ENCODE measurements around the gene ABLIM3. TPM values are rescaled to one million over a fixed set of nuclear protein-coding genes. Genes with fewer than 3 reads are reported as not detected.

ABLIM3 gene
- polyA plus RNA-seq, 2 donors = 17.1 to 56.2 TPM

DNA sequence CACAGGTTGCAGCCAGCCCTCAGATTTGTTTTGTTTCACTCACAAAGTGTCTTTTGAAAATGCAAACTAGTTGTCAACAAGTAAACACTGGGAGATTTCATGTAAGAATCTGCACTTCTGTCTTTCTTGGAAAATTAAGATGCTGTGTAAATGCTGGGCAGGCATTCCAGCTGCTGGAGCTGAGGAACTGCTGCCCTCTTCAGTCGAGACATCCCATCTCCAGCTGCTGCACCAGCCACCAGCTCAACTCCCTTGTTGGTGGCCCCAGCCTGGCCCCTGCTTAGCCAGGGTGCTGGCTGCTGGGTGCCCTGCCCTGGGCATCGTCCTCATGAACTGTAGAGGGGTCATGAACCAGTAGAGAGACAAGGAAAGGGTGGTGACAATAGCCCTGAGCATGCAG is 97.2 kb downstream of the ABLIM3 start:
- Histone ChIP-seq H3K27ac (ENCODE audit: low read depth in 2 of 2, low read length in 1 of 2) (no peak overlapping the region), H3K9me3 (ENCODE audit: control insufficient read depth in 2 of 2, insufficient read depth in 1 of 2, low read depth in 1 of 2, low read length in 1 of 2) (no peaks in the 10 kb centered on the region), H3K4me3 (ENCODE audit: low read depth in 1 of 2, low read length in 2 of 2) (no peak overlapping the region), H3K4me1 (ENCODE audit: control insufficient read depth in 2 of 2, insufficient read depth in 2 of 2, low read length in 1 of 2) (peaks cover 2 to 9% of the 10 kb centered on the region in 2 donors), H3K36me3 (ENCODE audit: control insufficient read depth in 2 of 2, insufficient read depth in 2 of 2, low read length in 1 of 2) (peaks cover 2 to 3% of the 10 kb centered on the region in 2 donors), H3K27me3 (ENCODE audit: control insufficient read depth in 1 of 2, insufficient read depth in 2 of 2, low read length in 2 of 2) (no peaks in the 10 kb centered on the region)
- 53 to 57% methylated on average over 2 of the region's 2 CpGs for WGBS, 2 donors

DNA sequence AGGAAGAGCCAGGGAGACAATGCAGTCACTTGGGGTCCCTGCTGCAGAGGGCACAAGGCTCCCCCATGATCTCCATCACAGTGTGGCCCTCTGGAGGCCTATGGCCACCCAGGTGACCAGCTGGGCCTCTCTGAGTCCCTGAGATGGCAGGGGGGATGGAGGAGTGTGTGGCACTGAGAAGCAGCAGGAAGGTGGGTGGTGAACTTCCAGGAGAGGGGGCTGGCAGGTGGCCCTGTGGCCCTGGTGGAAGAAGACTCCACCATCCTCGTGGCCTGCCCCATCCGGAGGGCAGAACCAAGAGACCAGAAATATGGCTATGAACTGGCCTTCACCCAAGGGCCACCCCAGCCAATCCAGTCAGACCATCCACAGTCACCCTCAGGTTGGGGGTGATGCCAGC is 98.6 kb downstream of the ABLIM3 start:
- 75 to 78% methylated on average over 2 of the region's 2 CpGs for WGBS, 2 donors
- no peaks in the 10 kb centered on the region for H3K27me3 ChIP-seq (ENCODE audit: control insufficient read depth in 1 of 2, insufficient read depth in 2 of 2, low read length in 2 of 2)
- no peaks in the 10 kb centered on the region for H3K9me3 ChIP-seq (ENCODE audit: control insufficient read depth in 2 of 2, insufficient read depth in 1 of 2, low read depth in 1 of 2, low read length in 1 of 2)
- H3K4me1 ChIP-seq (ENCODE audit: control insufficient read depth in 2 of 2, insufficient read depth in 2 of 2, low read length in 1 of 2) = peaks cover 2 to 9% of the 10 kb centered on the region in 2 donors
- peaks cover 3 to 5% of the 10 kb centered on the region in 2 donors for H3K36me3 ChIP-seq (ENCODE audit: control insufficient read depth in 2 of 2, insufficient read depth in 2 of 2, low read length in 1 of 2)
- peak overlapping the region in 1 of 2 donors; percentile 40 for H3K27ac ChIP-seq (ENCODE audit: low read depth in 2 of 2, low read length in 1 of 2)
- no peak overlapping the region for H3K4me3 ChIP-seq (ENCODE audit: low read depth in 1 of 2, low read length in 2 of 2)

DNA sequence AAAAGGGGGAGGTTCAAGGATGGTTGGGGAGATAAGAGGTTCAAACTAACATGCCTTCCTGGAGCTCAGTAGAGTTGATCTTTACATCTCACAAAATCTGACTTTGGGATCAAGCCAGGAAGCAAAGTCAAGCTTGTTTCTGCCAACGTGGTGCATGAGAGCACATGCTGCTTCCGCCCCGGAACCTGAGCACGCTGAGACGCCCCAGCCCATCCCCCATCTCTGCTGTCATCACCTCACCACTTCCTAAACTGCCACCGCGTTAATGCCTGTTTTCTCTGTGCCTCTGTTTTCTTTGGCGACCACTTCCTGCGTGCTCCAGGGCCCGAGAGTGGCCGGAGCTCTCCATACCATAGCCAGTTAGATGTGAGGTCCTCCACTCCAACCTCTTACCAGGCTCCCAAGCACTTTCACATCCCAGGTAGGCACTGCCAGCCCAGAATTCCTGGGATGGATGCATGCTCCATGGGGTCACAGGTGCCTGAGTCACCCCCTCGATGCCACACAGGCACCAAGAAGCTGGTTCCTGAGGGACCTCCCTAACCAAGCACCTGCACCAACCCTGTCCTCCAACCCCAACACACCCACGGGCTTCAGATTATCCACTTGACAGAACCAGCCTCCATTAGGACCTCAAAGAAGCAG is 99.2 kb downstream of the ABLIM3 start:
- 53 to 59% methylated on average over 13 of the region's 13 CpGs for WGBS, 2 donors
- H3K36me3 ChIP-seq (ENCODE audit: control insufficient read depth in 2 of 2, insufficient read depth in 2 of 2, low read length in 1 of 2) = peaks cover 3 to 5% of the 10 kb centered on the region in 2 donors
- peaks cover 2 to 9% of the 10 kb centered on the region in 2 donors for H3K4me1 ChIP-seq (ENCODE audit: control insufficient read depth in 2 of 2, insufficient read depth in 2 of 2, low read length in 1 of 2)
- H3K4me3 ChIP-seq (ENCODE audit: low read depth in 1 of 2, low read length in 2 of 2) = no peak overlapping the region
- no peaks in the 10 kb centered on the region for H3K27me3 ChIP-seq (ENCODE audit: control insufficient read depth in 1 of 2, insufficient read depth in 2 of 2, low read length in 2 of 2)
- H3K27ac ChIP-seq (ENCODE audit: low read depth in 2 of 2, low read length in 1 of 2) = peak overlapping the region in 1 of 2 donors; percentile 40
- no peaks in the 10 kb centered on the region for H3K9me3 ChIP-seq (ENCODE audit: control insufficient read depth in 2 of 2, insufficient read depth in 1 of 2, low read depth in 1 of 2, low read length in 1 of 2)

DNA sequence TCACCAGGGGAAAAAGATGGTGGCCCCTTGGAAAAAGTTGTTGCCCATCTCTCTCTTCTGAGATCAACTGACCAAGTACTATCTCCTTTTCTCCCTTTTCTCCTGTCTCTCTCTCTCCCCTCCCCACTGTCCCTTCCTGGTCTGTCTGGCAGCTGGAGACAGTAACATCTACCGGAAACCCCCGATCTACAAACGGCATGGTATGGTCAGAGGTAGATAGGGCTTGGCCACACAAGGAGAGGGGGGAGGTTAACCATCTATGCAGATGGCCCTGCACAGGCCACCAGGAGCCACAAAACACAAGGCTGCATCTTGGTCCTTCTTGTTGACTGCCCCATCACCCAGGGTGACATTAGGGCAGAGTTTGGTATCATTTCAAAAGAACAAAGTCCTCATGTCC is 101.0 kb downstream of the ABLIM3 start:
- Histone ChIP-seq H3K4me1 (ENCODE audit: control insufficient read depth in 2 of 2, insufficient read depth in 2 of 2, low read length in 1 of 2) (peaks cover 2 to 9% of the 10 kb centered on the region in 2 donors), H3K27me3 (ENCODE audit: control insufficient read depth in 1 of 2, insufficient read depth in 2 of 2, low read length in 2 of 2) (no peaks in the 10 kb centered on the region), H3K9me3 (ENCODE audit: control insufficient read depth in 2 of 2, insufficient read depth in 1 of 2, low read depth in 1 of 2, low read length in 1 of 2) (no peaks in the 10 kb centered on the region), H3K4me3 (ENCODE audit: low read depth in 1 of 2, low read length in 2 of 2) (no peak overlapping the region), H3K27ac (ENCODE audit: low read depth in 2 of 2, low read length in 1 of 2) (no peak overlapping the region), H3K36me3 (ENCODE audit: control insufficient read depth in 2 of 2, insufficient read depth in 2 of 2, low read length in 1 of 2) (peaks cover 3 to 5% of the 10 kb centered on the region in 2 donors)
- WGBS, 2 donors = 93 to 97% methylated on average over 3 of the region's 3 CpGs

DNA sequence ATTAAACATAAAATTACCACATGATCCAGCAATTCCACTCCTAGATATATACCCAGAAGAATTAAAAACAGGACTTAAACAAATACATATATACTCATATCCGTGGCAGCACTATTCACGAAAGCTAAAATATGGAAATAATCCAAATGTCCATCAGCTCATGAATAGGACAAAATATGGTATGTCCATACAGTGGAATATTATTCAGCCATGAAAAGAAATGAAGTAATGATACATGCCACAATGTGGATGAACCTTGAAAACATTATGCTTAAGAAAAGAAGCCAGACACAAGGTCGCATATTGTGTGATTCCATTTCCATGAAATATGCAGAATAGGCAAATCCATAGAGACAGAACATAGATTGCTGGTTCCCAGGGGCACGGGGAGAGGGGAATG is 105.6 kb downstream of the ABLIM3 start:
- 88 to 90% methylated on average over 4 of the region's 4 CpGs for WGBS, 2 donors
- no peaks in the 10 kb centered on the region for H3K4me1 ChIP-seq (ENCODE audit: control insufficient read depth in 2 of 2, insufficient read depth in 2 of 2, low read length in 1 of 2)
- peaks cover 2 to 3% of the 10 kb centered on the region in 2 donors for H3K36me3 ChIP-seq (ENCODE audit: control insufficient read depth in 2 of 2, insufficient read depth in 2 of 2, low read length in 1 of 2)
- no peaks in the 10 kb centered on the region for H3K9me3 ChIP-seq (ENCODE audit: control insufficient read depth in 2 of 2, insufficient read depth in 1 of 2, low read depth in 1 of 2, low read length in 1 of 2)
- H3K27ac ChIP-seq (ENCODE audit: low read depth in 2 of 2, low read length in 1 of 2) = no peak overlapping the region
- no peaks in the 10 kb centered on the region for H3K27me3 ChIP-seq (ENCODE audit: control insufficient read depth in 1 of 2, insufficient read depth in 2 of 2, low read length in 2 of 2)
- H3K4me3 ChIP-seq (ENCODE audit: low read depth in 1 of 2, low read length in 2 of 2) = no peak overlapping the region

DNA sequence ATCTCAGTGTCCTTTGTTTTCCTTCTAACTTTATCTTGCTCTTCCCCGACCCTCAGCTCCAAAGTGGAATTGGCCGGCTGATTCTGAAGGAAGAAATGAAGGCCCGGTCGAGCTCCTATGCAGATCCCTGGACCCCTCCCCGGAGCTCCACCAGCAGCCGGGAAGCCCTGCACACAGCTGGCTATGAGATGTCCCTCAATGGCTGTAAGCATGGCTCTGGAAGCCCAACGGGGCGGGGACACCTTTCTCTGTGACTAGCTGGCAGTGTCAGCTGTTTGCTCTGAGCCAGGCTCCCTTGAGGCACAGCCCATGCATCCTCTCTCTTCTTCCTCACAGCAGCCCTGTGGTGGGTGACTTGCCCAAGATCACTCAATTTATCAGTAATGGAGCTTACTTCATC is 106.4 kb downstream of the ABLIM3 start:
- H3K27me3 ChIP-seq (ENCODE audit: control insufficient read depth in 1 of 2, insufficient read depth in 2 of 2, low read length in 2 of 2) = no peaks in the 10 kb centered on the region
- H3K4me1 ChIP-seq (ENCODE audit: control insufficient read depth in 2 of 2, insufficient read depth in 2 of 2, low read length in 1 of 2) = no peaks in the 10 kb centered on the region
- no peak overlapping the region for H3K27ac ChIP-seq (ENCODE audit: low read depth in 2 of 2, low read length in 1 of 2)
- 88 to 89% methylated on average over 8 of the region's 8 CpGs for WGBS, 2 donors
- peaks cover 2 to 3% of the 10 kb centered on the region in 2 donors for H3K36me3 ChIP-seq (ENCODE audit: control insufficient read depth in 2 of 2, insufficient read depth in 2 of 2, low read length in 1 of 2)
- H3K9me3 ChIP-seq (ENCODE audit: control insufficient read depth in 2 of 2, insufficient read depth in 1 of 2, low read depth in 1 of 2, low read length in 1 of 2) = no peaks in the 10 kb centered on the region
- H3K4me3 ChIP-seq (ENCODE audit: low read depth in 1 of 2, low read length in 2 of 2) = no peak overlapping the region

DNA sequence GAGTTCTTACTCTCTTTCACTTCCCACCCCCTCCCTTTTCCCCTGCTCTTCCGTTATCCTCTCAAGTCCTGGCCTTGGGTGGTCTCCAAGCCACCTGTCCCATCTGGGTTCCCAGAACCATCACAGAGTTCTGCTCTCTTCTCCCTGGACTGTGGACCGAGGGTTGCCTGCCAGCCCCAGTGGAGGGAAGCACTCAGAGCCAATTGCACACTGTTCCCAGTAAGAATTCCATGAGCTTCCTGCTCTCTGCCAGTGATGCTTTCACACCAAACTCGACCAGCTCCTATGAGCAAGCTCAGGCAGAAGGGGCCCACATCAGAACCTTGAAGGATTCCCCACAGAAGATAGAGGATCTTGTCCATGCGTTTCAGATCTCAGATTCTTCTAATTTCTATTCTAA is 110.3 kb downstream of the ABLIM3 start:
- 65 to 70% methylated on average over 4 of the region's 4 CpGs for WGBS, 2 donors
- Histone ChIP-seq H3K4me1 (ENCODE audit: control insufficient read depth in 2 of 2, insufficient read depth in 2 of 2, low read length in 1 of 2) (no peaks in the 10 kb centered on the region), H3K27ac (ENCODE audit: low read depth in 2 of 2, low read length in 1 of 2) (no peak overlapping the region), H3K9me3 (ENCODE audit: control insufficient read depth in 2 of 2, insufficient read depth in 1 of 2, low read depth in 1 of 2, low read length in 1 of 2) (no peaks in the 10 kb centered on the region), H3K4me3 (ENCODE audit: low read depth in 1 of 2, low read length in 2 of 2) (no peak overlapping the region), H3K27me3 (ENCODE audit: control insufficient read depth in 1 of 2, insufficient read depth in 2 of 2, low read length in 2 of 2) (no peaks in the 10 kb centered on the region), H3K36me3 (ENCODE audit: control insufficient read depth in 2 of 2, insufficient read depth in 2 of 2, low read length in 1 of 2) (peaks cover 0 to 4% of the 10 kb centered on the region in 2 donors)

DNA sequence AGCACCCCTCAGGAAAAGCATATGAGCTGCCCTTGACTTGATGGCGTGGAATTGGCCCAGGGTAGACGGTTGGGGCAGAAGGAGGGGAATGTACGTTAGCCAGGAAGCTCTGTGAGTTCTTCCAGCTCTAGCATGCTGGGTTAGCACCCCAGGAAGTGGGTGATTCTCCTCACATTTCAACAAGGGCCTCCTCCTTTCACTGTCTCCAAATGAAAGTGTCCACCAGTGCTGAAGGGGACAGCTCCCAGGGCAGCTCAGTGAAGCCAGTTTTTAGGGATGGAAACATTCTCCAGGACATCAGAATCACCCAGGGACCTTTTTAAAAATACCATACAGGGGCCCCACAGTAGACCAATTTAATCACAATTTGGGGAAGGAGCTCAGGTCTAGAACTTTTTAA is 113.2 kb downstream of the ABLIM3 start:
- WGBS, 2 donors = 41 to 43% methylated on average over 3 of the region's 3 CpGs
- Histone ChIP-seq H3K4me3 (ENCODE audit: low read depth in 1 of 2, low read length in 2 of 2) (no peak overlapping the region), H3K27ac (ENCODE audit: low read depth in 2 of 2, low read length in 1 of 2) (no peak overlapping the region), H3K9me3 (ENCODE audit: control insufficient read depth in 2 of 2, insufficient read depth in 1 of 2, low read depth in 1 of 2, low read length in 1 of 2) (no peaks in the 10 kb centered on the region), H3K4me1 (ENCODE audit: control insufficient read depth in 2 of 2, insufficient read depth in 2 of 2, low read length in 1 of 2) (no peaks in the 10 kb centered on the region), H3K36me3 (ENCODE audit: control insufficient read depth in 2 of 2, insufficient read depth in 2 of 2, low read length in 1 of 2) (peaks cover 0 to 4% of the 10 kb centered on the region in 2 donors), H3K27me3 (ENCODE audit: control insufficient read depth in 1 of 2, insufficient read depth in 2 of 2, low read length in 2 of 2) (no peaks in the 10 kb centered on the region)

DNA sequence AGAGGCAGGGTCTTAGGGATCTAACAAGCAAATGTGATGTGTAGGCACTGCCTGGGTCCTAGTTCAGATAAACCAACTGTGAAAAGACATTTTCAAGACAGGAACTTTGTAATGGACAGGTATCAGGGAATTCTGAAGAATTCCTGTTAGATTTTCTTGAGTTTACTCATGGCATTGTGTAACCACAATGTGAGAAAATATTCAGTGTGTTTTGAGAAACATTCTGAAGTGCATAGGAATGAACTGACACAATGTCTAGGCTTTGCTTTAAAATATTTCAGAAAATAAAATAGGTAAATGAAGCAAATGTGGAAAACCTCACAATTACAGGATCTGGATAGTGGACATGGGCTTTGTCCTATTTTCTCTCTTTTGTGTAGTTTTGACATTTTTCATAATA is 115.2 kb downstream of the ABLIM3 start:
- Histone ChIP-seq H3K4me1 (ENCODE audit: control insufficient read depth in 2 of 2, insufficient read depth in 2 of 2, low read length in 1 of 2) (no peaks in the 10 kb centered on the region), H3K9me3 (ENCODE audit: control insufficient read depth in 2 of 2, insufficient read depth in 1 of 2, low read depth in 1 of 2, low read length in 1 of 2) (no peaks in the 10 kb centered on the region), H3K27ac (ENCODE audit: low read depth in 2 of 2, low read length in 1 of 2) (no peak overlapping the region), H3K36me3 (ENCODE audit: control insufficient read depth in 2 of 2, insufficient read depth in 2 of 2, low read length in 1 of 2) (peaks cover 0 to 4% of the 10 kb centered on the region in 2 donors), H3K4me3 (ENCODE audit: low read depth in 1 of 2, low read length in 2 of 2) (no peak overlapping the region), H3K27me3 (ENCODE audit: control insufficient read depth in 1 of 2, insufficient read depth in 2 of 2, low read length in 2 of 2) (no peaks in the 10 kb centered on the region)

DNA sequence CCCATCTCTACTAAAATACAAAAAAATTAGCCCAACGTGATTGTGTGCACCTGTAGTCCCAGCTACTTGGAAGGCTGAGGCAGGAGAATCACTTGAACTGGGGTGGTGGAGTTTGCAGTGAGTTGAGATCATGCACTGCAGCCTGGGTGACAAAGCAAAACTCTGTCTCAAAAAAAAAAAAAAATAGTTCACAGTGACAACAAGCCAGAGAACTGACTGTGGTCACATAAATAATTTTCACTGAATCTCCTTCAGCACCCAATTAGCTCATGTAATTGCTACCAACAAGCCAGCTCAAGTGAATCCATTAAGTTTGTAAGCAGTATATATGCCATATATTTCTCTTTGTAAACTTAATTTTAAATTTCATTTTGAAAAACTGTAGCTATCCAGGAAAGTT is 115.8 kb downstream of the ABLIM3 start:
- Histone ChIP-seq H3K4me1 (ENCODE audit: control insufficient read depth in 2 of 2, insufficient read depth in 2 of 2, low read length in 1 of 2) (no peaks in the 10 kb centered on the region), H3K36me3 (ENCODE audit: control insufficient read depth in 2 of 2, insufficient read depth in 2 of 2, low read length in 1 of 2) (peaks cover 0 to 4% of the 10 kb centered on the region in 2 donors), H3K27ac (ENCODE audit: low read depth in 2 of 2, low read length in 1 of 2) (no peak overlapping the region), H3K9me3 (ENCODE audit: control insufficient read depth in 2 of 2, insufficient read depth in 1 of 2, low read depth in 1 of 2, low read length in 1 of 2) (no peaks in the 10 kb centered on the region), H3K4me3 (ENCODE audit: low read depth in 1 of 2, low read length in 2 of 2) (no peak overlapping the region), H3K27me3 (ENCODE audit: control insufficient read depth in 1 of 2, insufficient read depth in 2 of 2, low read length in 2 of 2) (no peaks in the 10 kb centered on the region)
- WGBS, 2 donors = 57 to 64% methylated on average over 1 of the region's 1 CpG

Measured in esophagus (tissue), 2 donors.